PC-3 (cell line): ENCODE results near the gene FAM124A.

Experiments used
- EZH2 ChIP-seq: fragments of 300-600 bp; sonication (generic); IDR thresholded peaks from one replicate; pipeline ENCODE4 v1.6.1; 2017; ENCODE audit warnings: antibody characterized with exemption, mild to moderate bottlenecking, low read length; ENCODE audit not compliant: unreplicated experiment
- EZH2phosphoT487 ChIP-seq: fragments of 300-600 bp; sonication (generic); IDR thresholded peaks from 2 replicates; pipeline ENCODE4 v1.6.1; 2018; ENCODE audit warnings: mild to moderate bottlenecking, antibody characterized with exemption, low read length, borderline replicate concordance
- TF ChIP-seq, protein P1 (sequence below): fragments of 300-600 bp; sonication (generic); conservative IDR thresholded peaks from 2 replicates; pipeline ENCODE4 v1.5.1; 2017; ENCODE audit warnings: antibody characterized with exemption, low read depth, mild to moderate bottlenecking, low read length

DNA sequence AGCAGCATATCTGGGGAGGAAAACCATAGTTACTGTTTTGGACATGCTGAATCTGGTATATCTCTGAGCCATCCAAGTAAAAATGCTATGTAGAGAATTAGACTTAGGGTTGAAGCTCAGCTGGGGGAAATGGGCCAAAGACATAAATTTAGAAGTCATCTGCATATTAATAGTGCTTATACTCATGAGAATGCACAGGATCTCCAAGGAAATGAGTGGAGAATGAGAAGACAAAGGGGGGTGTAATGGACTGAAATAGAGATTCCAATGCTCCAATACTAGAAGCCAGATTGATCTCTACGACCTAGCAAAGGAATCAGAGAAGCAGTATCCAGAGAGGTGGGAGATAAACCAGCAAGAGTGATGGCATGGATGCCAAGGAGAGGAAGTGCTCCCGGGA is 10.3 kb upstream of the FAM124A start:
- TF ChIP-seq, protein P1, sequence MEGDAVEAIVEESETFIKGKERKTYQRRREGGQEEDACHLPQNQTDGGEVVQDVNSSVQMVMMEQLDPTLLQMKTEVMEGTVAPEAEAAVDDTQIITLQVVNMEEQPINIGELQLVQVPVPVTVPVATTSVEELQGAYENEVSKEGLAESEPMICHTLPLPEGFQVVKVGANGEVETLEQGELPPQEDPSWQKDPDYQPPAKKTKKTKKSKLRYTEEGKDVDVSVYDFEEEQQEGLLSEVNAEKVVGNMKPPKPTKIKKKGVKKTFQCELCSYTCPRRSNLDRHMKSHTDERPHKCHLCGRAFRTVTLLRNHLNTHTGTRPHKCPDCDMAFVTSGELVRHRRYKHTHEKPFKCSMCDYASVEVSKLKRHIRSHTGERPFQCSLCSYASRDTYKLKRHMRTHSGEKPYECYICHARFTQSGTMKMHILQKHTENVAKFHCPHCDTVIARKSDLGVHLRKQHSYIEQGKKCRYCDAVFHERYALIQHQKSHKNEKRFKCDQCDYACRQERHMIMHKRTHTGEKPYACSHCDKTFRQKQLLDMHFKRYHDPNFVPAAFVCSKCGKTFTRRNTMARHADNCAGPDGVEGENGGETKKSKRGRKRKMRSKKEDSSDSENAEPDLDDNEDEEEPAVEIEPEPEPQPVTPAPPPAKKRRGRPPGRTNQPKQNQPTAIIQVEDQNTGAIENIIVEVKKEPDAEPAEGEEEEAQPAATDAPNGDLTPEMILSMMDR = no peak
- no peak for TF ChIP-seq EZH2phosphoT487
- TF ChIP-seq EZH2 = no peak
